ENCODE measurements around the gene LIN37.

Gene LIN37

GRCh38 chr19:35777086-35777841, 28.9 kb downstream of the LIN37 start:
- no peak for DNase-seq

GRCh38 chr19:35777961-35778360, 29.6 kb downstream of the LIN37 start:
- DNase-seq, result no peak

- DNase-seq, result no peak
Observed at GRCh38 chr19:35779033-35779432, 30.7 kb downstream of the LIN37 start.

DNA sequence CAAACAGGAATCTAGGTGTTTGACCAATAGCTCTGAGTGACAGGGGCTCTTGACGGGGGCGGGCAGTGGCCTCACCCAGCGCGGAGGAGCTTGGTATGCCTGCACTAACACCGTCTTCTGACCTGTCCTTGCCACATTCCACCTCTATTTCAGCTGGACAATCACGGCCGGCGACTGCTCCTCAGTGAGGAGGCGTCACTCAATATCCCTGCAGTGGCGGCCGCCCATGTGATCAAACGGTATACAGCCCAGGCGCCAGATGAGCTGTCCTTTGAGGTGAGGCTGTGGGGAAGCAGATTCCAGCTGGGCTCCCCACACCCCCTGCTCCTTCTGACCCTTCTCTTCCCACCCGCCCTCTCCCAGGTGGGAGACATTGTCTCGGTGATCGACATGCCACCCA, 31.7 kb downstream of the LIN37 start:
- no peak for DNase-seq

- no peak for DNase-seq
Observed at GRCh38 chr19:35780717-35781116, 32.3 kb downstream of the LIN37 start.

DNA sequence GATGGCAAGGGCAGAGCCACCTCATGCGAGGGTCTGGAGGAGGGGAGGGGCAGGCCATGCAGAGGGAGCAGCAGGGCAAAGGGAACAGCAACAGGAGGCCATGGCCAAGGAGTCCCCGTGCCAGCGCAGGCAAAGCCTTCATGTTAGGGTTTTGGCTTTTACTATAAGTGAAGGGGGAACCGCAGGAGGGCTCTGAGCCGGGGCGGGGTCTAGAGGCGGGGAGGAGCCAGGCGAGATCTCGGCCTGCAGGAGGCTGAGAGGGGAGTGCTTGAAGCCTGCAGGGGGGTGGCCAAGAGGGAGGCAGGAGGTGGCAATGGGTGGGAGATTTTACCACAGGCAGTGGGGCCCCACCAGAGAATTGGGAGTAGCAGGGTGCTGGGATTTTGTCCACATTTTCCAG, 33.3 kb downstream of the LIN37 start:
- no peak for DNase-seq

- DNase-seq, result no peak
Observed at GRCh38 chr19:35782589-35782988, 34.2 kb downstream of the LIN37 start.

- no peak for DNase-seq
Observed at GRCh38 chr19:35783469-35784434, 35.4 kb downstream of the LIN37 start.

- no peak for DNase-seq
Observed at GRCh38 chr19:35784503-35785338, 36.3 kb downstream of the LIN37 start.

- no peak for DNase-seq
Observed at GRCh38 chr19:35785339-35785627, 36.9 kb downstream of the LIN37 start.

DNA sequence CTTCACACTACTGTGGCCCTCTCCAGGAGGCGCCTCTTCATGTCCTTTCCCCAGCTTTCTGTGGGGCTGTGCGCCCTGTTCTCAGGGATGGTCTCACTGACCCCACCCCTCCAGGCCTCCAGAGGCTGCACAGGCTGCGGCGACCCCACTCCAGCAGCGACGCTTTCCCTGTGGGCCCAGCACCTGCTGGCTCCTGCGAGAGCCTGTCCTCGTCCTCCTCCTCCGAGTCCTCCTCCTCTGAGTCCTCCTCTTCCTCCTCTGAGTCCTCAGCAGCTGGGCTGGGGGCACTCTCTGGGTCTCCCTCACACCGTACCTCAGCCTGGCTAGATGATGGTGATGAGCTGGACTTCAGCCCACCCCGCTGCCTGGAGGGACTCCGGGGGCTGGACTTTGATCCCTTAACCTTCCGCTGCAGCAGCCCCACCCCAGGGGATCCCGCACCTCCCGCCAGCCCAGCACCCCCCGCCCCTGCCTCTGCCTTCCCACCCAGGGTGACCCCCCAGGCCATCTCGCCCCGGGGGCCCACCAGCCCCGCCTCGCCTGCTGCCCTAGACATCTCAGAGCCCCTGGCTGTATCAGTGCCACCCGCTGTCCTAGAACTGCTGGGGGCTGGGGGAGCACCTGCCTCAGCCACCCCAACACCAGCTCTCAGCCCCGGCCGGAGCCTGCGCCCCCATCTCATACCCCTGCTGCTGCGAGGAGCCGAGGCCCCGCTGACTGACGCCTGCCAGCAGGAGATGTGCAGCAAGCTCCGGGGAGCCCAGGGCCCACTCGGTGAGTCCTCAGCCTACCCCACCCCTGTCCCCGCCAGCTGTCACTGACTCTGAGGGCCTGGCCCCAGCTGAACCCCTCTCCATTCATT, 38.2 kb downstream of the LIN37 start:
- no peak for DNase-seq

DNA sequence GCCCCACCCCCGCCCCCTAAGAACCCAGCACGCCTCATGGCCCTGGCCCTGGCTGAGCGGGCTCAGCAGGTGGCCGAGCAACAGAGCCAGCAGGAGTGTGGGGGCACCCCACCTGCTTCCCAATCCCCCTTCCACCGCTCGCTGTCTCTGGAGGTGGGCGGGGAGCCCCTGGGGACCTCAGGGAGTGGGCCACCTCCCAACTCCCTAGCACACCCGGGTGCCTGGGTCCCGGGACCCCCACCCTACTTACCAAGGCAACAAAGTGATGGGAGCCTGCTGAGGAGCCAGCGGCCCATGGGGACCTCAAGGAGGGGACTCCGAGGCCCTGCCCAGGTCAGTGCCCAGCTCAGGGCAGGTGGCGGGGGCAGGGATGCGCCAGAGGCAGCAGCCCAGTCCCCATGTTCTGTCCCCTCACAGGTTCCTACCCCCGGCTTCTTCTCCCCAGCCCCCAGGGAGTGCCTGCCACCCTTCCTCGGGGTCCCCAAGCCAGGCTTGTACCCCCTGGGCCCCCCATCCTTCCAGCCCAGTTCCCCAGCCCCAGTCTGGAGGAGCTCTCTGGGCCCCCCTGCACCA, 38.9 kb downstream of the LIN37 start:
- no peak for DNase-seq

DNA sequence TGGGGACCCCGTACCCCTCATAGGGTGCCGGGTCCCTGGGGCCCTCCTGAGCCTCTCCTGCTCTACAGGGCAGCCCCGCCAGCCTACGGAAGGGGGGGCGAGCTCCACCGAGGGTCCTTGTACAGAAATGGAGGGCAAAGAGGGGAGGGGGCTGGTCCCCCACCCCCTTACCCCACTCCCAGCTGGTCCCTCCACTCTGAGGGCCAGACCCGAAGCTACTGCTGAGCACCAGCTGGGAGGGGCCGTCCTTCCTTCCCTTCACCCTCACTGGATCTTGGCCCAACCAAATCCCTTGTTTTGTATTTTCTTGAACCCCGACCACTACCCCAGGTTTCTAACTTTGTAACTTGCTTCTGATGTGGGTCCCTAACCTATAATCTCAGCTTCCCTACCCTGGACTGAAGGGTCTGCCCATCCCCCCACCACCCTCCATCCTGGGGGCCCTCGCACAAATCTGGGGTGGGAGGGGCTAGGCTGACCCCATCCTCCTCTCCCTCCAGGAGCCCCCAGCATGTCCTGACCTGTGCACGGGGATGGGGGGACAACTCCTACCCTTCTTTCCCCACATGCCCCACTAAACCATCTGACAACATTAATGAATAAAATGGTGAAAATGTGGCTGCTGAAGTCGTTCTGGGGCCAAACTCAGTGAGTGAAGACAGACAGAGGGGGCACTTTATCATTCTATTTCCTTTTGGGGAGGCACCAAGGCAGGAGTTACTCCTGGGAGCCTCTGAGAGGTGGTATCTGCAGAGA, 40.0 kb downstream of the LIN37 start:
- DNase-seq, result no peak

DNA sequence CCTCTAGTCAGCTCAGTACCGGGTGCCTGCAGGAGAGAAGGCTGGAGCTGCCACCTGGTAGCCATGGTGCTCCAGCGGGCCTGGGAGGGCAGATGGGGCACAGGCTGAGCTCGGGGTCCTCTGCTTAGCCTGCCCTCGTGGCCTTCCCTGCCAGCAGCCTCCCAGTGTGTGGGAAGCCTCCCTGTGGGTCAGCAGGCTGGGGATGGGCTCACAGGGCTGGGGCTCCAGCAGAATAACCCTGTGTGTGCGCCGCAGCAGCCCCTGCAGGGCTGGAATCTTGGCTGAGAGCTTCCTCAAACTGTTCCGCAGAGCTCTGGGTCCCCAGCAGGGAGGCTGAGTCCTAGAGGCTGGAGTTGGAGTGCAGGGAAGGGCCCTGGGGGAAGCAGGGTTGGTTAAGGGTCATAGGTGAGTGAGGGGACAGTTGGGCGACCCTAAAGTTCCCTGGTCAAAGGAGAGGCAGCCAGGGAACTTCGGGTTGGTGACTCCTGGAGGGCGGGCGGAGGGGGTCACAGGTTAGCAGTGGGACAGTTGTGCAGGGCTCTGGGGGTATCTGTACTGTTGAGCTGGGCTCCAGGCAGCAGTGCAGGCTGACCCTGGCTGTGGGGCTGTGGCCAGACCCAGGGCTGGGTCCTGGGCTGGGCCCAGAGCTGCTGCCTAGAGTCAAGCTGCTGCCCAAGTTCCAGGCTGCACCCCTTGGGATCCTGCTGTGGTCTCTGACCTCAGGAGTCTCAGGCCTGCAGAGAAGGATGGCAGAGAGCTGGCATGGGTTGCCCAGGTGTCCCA, 41.0 kb downstream of the LIN37 start:
- no peak for DNase-seq

DNA sequence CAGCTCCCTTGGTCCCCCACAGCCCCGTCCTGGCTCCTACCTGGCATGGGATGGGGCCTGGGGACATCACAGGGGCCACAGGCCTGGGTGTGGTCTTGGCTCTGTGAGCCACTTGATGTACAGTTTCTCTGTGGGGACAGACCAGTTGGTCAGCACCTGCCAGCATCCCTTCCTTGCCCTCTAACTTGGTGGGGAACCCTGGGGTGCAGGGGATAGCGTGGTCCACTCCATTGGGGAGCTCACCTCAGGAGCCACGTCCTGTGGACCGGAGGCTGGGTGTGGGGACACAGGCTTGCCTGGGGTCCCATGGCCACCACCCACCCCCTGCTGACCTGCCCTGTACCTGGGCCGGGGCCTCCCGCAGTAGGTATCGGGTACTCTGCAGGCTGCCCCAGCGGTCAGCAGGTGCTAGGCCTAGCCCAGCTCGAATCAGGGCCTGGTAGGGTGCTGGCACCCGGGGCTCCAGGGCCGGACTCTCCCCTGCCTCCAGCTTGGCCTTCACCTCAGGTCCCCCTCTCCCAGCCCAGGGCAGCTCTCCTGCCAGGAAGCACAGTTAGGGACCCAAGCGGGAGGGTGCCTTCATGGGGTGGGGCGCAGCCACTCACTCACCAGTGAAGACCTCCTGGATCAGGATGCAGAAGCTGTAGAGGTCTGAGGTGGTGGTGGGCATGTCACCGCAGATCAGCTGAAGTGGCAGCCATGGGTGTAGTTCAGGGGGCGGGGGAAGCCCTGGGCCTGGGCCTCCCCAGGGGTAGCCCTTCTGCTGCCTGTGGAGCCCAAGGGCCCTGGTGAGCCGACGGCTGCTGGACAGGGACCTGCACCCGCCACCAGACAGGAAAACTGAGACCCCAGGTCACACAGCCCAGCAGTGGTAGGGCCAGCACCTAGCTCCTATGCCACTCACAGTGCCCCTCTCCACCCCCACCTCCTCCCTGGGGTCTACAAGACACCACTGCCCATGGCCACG, 41.9 kb downstream of the LIN37 start:
- no peak for DNase-seq

DNA sequence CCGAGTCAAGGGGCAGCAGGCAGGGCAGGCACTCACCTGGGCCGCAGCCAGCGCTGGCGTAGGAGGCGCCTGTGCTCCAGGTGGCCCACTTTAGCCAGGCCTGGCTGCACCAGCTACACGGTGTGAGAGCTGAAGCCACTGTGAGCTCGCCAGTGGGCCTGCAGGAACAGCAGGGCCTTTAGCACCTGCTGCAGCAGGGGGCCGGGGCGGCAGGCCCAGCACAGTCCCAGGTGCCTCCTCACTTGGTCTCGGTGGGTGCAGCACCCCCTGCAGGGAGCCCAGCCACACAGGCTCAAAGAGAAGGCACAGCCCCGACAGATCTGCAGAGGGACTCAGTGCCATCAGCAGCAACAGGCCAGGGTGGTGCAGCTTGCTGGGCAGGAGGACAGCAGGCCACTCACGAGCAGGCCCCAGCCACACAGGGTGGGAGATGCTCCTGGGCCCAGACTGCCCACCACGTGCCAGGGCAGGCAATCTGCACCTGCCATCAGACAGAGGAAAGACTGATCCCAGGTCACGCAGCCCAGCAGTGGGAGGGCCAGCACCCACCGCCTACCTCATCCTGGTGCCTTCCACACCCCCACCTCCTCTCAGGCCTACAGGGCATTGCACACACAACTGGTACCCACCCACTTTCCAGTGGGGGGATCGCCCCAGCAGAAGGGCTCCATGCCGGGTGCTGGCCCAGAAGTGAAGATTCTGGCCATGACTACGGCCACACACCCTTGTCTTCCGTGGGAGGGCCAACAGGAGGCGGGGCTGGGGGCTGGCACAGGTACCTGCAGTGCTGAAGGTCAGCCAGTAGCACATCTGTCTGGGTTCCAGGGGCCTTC, 42.8 kb downstream of the LIN37 start:
- DNase-seq, result no peak

DNA sequence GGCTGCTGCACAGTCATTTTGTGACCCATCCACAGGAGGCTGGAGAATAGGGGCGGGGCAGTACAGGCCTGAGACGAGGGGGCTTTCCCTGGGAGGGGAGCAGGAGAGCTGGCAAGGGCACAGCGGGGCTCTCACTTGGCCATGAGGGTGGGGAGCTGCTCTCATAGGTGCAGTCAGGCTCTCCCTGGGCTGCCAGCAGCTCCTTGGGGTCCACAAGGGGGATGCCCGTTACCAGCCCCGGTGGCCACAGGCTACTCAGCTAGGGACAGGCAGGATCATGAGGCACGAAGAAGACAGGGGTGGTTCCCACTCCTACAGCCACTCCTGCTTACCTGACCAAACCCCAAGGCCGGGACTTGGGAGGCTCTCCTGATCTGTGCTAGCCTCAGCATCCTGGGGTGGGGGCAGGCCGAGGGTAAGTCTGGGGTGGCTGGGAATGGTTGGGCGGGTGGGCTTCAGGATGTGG, 43.5 kb downstream of the LIN37 start:
- no peak for DNase-seq

DNA sequence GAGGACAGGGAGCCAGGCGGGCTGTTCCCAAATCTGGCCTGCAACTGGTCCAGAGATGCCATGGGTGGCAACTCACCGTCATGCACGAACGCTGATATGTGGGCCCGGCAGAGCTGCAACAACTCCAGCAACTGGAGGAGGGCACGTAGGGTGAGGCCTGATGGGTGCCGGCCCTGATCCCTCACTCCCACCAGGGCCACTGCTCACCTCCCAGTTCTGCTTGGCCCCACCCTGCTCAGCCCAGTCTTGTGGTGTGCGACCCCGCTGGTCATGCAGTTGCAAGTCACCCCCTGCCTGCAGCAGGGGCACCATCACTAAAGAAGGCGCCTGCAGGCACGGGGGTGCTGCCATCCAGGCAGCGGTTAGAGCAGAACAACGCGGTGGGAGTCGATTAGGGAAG, 43.9 kb downstream of the LIN37 start:
- no peak for DNase-seq
